ENCODE measurements around the gene ASB18. TPM values are rescaled to one million over a fixed set of nuclear protein-coding genes. Genes with fewer than 3 reads are reported as not detected.
A peak's percentile ranks its signal among the peaks of the same experiment; 100 is the strongest.

Gene ASB18
- total RNA-seq, 2 donors from 2014 or later, result not detected

GRCh38 chr2:236208019-236208926 lies 55.9 kb downstream of the ASB18 start:
- no peak overlapping the region for H3K27ac Mint-ChIP-seq
- peaks cover 10% of the 10 kb centered on the region for H3K27me3 Mint-ChIP-seq (ENCODE audit: low read depth)
- no peaks in the 10 kb centered on the region for H3K4me1 Mint-ChIP-seq (ENCODE audit: low read depth)
- no peak for DNase-seq
- H3K9me3 Mint-ChIP-seq, result peaks cover 0 to 2% of the 10 kb centered on the region in 2 donors
- ATAC-seq (replicated peaks in 1 of 2), result no peak
- H3K4me3 Mint-ChIP-seq, result no peak overlapping the region
- H3K36me3 Mint-ChIP-seq (ENCODE audit: insufficient read depth in 2 of 2), result peaks cover 0 to 2% of the 10 kb centered on the region in 2 donors

DNA sequence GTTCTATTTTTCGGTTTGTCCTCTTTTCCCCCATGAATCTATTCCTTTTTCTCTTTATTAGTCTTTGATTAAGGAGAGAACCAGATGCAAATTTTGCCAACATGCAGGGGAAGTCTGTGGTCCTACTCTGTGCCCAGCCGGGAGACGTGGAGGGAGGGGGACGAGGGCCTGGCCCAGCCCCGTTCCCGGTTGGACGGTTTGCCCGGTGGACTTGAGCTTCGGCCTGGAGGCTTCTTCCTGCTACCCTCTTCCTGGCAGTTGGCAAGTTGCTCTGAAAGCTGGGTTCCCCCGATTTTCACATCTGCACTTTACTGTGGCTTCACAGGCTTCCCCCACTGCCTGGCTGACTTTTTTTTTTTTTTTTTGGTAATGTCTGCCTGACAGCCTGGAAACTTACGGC lies 56.7 kb downstream of the ASB18 start:
- Mint-ChIP-seq H3K36me3 (ENCODE audit: insufficient read depth in 2 of 2) (peaks cover 0 to 2% of the 10 kb centered on the region in 2 donors), H3K4me1 (ENCODE audit: low read depth) (no peaks in the 10 kb centered on the region), H3K27ac (no peak overlapping the region), H3K27me3 (ENCODE audit: low read depth) (peaks cover 7% of the 10 kb centered on the region), H3K4me3 (no peak overlapping the region), H3K9me3 (peaks cover 0 to 2% of the 10 kb centered on the region in 2 donors)
- ATAC-seq (replicated peaks in 1 of 2) (no peak), DNase-seq (no peak)

GRCh38 chr2:236205867-236206645 lies 58.1 kb downstream of the ASB18 start:
- Mint-ChIP-seq H3K36me3 (ENCODE audit: insufficient read depth in 2 of 2) (peaks cover 0 to 2% of the 10 kb centered on the region in 2 donors), H3K4me3 (no peak overlapping the region)

GRCh38 chr2:236204953-236205352 lies 59.3 kb downstream of the ASB18 start:
- no peaks in the 10 kb centered on the region for H3K4me1 Mint-ChIP-seq (ENCODE audit: low read depth)
- DNase-seq (no peak), ATAC-seq (replicated peaks in 1 of 2) (no peak)
- H3K27me3 Mint-ChIP-seq (ENCODE audit: low read depth), result peaks cover 10% of the 10 kb centered on the region
- H3K9me3 Mint-ChIP-seq, result peaks cover 0 to 2% of the 10 kb centered on the region in 2 donors
- peaks cover 0 to 2% of the 10 kb centered on the region in 2 donors for H3K36me3 Mint-ChIP-seq (ENCODE audit: insufficient read depth in 2 of 2)
- H3K4me3 Mint-ChIP-seq, result no peak overlapping the region
- H3K27ac Mint-ChIP-seq, result no peak overlapping the region

More at GRCh38 chr2:236205867-236206645, 58.1 kb downstream of the ASB18 start:
- Mint-ChIP-seq H3K27me3 (ENCODE audit: low read depth) (peaks cover 9% of the 10 kb centered on the region), H3K27ac (no peak overlapping the region), H3K4me1 (ENCODE audit: low read depth) (no peaks in the 10 kb centered on the region), H3K9me3 (peaks cover 0 to 2% of the 10 kb centered on the region in 2 donors)
- ATAC-seq (replicated peaks in 1 of 2) (no peak), DNase-seq (no peak)

DNA sequence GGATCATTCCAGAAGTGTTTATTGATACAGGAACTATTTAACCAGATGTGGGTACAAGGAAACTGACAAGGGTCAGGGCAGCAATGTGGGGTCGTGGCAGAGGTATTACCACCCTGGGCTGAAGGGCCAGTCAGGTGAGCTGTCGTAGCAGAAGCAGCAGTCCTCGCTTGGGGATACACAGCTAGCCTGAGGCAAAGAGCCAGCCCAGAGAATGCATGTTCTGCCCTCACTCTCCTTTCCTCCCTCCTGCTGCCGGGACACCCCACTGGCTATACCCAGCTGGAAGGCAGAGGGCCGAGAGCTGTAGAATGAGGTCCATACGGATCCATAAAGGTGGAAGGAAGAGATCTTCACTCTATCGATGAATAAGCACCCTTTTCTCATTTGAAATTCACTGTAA lies 63.8 kb downstream of the ASB18 start:
- peaks cover 4% of the 10 kb centered on the region for H3K27me3 Mint-ChIP-seq (ENCODE audit: low read depth)
- no peaks in the 10 kb centered on the region for H3K36me3 Mint-ChIP-seq (ENCODE audit: insufficient read depth in 2 of 2)
- DNase-seq (no peak), ATAC-seq (replicated peaks in 1 of 2) (no peak)
- H3K4me3 Mint-ChIP-seq, result no peak overlapping the region
- no peaks in the 10 kb centered on the region for H3K4me1 Mint-ChIP-seq (ENCODE audit: low read depth)
- H3K9me3 Mint-ChIP-seq, result no peaks in the 10 kb centered on the region
- no peak overlapping the region for H3K27ac Mint-ChIP-seq

- peaks cover 12% of the 10 kb centered on the region for H3K27me3 Mint-ChIP-seq (ENCODE audit: low read depth)
These were observed 67.8 kb downstream of the ASB18 start for GRCh38 chr2:236196366-236196765.

GRCh38 chr2:236195726-236196125 lies 68.5 kb downstream of the ASB18 start:
- Mint-ChIP-seq H3K36me3 (ENCODE audit: insufficient read depth in 2 of 2) (no peaks in the 10 kb centered on the region), H3K27ac (no peak overlapping the region), H3K27me3 (ENCODE audit: low read depth) (peaks cover 7% of the 10 kb centered on the region), H3K9me3 (no peaks in the 10 kb centered on the region), H3K4me1 (ENCODE audit: low read depth) (no peaks in the 10 kb centered on the region), H3K4me3 (no peak overlapping the region)
- no peak for DNase-seq
- ATAC-seq (replicated peaks in 1 of 2), result no peak

More at GRCh38 chr2:236196366-236196765, 67.8 kb downstream of the ASB18 start:
- H3K4me3 Mint-ChIP-seq, result no peak overlapping the region
- no peak for ATAC-seq (replicated peaks in 1 of 2)
- H3K36me3 Mint-ChIP-seq (ENCODE audit: insufficient read depth in 2 of 2), result no peaks in the 10 kb centered on the region
- DNase-seq, result no peak
- no peaks in the 10 kb centered on the region for H3K4me1 Mint-ChIP-seq (ENCODE audit: low read depth)
- no peak overlapping the region for H3K27ac Mint-ChIP-seq
- no peaks in the 10 kb centered on the region for H3K9me3 Mint-ChIP-seq

DNA sequence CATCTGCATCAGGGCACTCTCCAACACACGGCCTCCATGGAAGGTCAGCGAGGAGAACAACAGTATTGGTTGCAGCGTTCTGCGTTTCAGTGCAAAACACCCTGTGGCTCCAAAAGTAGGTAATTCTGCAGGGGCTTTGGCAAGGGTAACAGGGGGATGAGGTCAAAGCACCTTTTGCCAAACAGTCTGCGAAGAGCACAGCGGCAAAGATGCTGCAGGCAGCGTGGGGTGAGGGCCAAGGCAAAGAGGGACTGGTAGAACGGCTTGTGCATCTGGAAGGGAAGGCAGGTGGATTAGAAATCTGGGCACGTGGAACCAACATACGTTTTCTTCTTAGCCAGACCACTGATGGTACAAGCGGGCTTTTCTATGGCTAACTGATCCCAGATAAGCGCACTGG lies 69.4 kb downstream of the ASB18 start:
- H3K4me1 Mint-ChIP-seq (ENCODE audit: low read depth), result no peaks in the 10 kb centered on the region
- H3K36me3 Mint-ChIP-seq (ENCODE audit: insufficient read depth in 2 of 2), result no peaks in the 10 kb centered on the region
- H3K4me3 Mint-ChIP-seq, result no peak overlapping the region
- ATAC-seq (replicated peaks in 1 of 2) (no peak), DNase-seq (no peak)
- H3K27me3 Mint-ChIP-seq (ENCODE audit: low read depth), result peaks cover 7% of the 10 kb centered on the region
- no peaks in the 10 kb centered on the region for H3K9me3 Mint-ChIP-seq
- no peak overlapping the region for H3K27ac Mint-ChIP-seq

GRCh38 chr2:236193026-236193425 lies 71.2 kb downstream of the ASB18 start:
- Mint-ChIP-seq H3K36me3 (ENCODE audit: insufficient read depth in 2 of 2) (no peaks in the 10 kb centered on the region), H3K4me3 (no peak overlapping the region), H3K27ac (no peak overlapping the region), H3K27me3 (ENCODE audit: low read depth) (peaks cover 7% of the 10 kb centered on the region), H3K9me3 (no peaks in the 10 kb centered on the region), H3K4me1 (ENCODE audit: low read depth) (no peaks in the 10 kb centered on the region)
- DNase-seq (no peak), ATAC-seq (replicated peaks in 1 of 2) (no peak)

DNA sequence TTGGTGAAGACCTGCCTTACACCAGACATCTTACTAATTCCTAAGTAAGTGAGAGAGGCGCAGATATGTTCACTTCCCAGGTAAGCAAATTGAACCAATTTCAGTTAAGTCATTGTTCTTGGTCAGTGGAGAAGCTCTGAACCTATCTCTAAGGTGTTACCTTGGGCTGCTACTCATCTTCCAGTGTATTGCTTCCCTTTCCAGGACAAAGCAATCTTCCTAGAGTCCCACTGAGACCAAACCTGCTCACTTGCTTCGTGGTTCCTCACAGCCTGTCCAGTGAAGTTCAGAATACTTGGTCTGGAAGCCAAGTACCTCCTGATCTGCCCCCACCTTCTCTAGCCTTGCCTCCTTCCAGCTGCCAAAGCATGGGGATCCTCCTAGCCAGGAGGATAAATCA lies 73.5 kb downstream of the ASB18 start:
- no peak overlapping the region for H3K27ac Mint-ChIP-seq
- no peaks in the 10 kb centered on the region for H3K36me3 Mint-ChIP-seq (ENCODE audit: insufficient read depth in 2 of 2)
- H3K9me3 Mint-ChIP-seq, result no peaks in the 10 kb centered on the region

DNA sequence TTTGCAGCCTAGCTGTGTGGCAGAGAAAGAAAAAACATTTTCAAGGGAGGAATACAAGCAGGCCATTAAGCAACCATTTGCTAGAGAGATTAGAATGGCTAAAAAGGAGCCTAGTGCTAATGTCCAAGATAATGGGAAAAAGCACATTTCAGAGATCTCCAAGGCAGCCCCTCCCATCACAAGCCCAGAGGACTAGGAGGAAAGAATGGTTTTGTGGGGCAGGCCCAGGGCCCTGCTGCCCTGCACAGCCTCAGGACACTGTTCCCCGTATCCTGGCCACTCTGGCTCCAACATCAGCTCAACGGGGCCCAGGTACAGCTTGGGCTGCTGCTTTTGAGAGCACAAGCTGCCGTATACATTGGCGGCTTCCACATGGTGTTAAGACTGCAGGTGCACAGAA lies 79.5 kb downstream of the ASB18 start:
- Mint-ChIP-seq H3K9me3 (no peaks in the 10 kb centered on the region), H3K27ac (no peak overlapping the region), H3K27me3 (ENCODE audit: low read depth) (peaks cover 60% of the 10 kb centered on the region), H3K36me3 (ENCODE audit: insufficient read depth in 2 of 2) (no peaks in the 10 kb centered on the region), H3K4me3 (no peak overlapping the region), H3K4me1 (ENCODE audit: low read depth) (no peaks in the 10 kb centered on the region)
- DNase-seq (no peak), ATAC-seq (replicated peaks in 1 of 2) (no peak)

More for the DNA sequence above, 73.5 kb downstream of the ASB18 start:
- peaks cover 17% of the 10 kb centered on the region for H3K27me3 Mint-ChIP-seq (ENCODE audit: low read depth)
- no peaks in the 10 kb centered on the region for H3K4me1 Mint-ChIP-seq (ENCODE audit: low read depth)
- ATAC-seq (replicated peaks in 1 of 2) (no peak), DNase-seq (no peak)
- H3K4me3 Mint-ChIP-seq, result no peak overlapping the region

DNA sequence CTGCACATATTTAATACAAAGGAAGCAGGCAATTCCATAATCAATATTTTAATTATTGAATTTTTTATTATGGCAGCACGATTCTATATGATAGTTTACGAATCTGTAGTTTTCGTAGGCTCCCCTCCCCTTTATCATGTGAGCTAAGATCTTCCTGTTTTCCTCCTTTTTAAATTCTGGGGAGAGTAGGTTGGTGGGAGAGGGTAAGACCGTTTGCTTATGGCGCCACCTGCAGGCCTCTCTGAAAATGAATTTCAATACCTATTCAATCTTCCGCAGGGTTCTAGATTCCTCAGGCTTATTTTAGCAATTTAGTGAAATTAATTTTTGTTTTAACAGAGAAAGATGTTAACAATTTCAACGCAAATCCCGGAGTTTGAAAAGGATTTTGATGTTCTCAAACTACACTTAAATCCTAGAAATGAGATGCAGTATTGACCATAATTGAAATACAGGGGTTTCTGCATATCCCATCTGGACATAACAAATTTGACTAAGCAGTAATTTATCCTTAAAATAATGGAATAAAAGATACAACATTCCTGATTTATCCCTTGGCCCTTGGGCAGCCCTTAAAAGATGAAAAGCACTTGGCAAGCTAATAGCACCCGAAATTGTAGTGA lies 83.3 kb downstream of the ASB18 start:
- H3K9me3 Mint-ChIP-seq, result no peaks in the 10 kb centered on the region
- peak; percentile 48 to 52 for DNase-seq
- peak overlapping the region in 1 of 2 donors; percentile 15 for H3K4me3 Mint-ChIP-seq
- H3K27me3 Mint-ChIP-seq (ENCODE audit: low read depth), result peaks cover 68% of the 10 kb centered on the region
- H3K27ac Mint-ChIP-seq, result peak overlapping the region; percentile 36
- no peaks in the 10 kb centered on the region for H3K4me1 Mint-ChIP-seq (ENCODE audit: low read depth)
- ATAC-seq (replicated peaks in 1 of 2), result no peak
- H3K36me3 Mint-ChIP-seq (ENCODE audit: insufficient read depth in 2 of 2), result peaks cover 0 to 3% of the 10 kb centered on the region in 2 donors
